Islet of Langerhans (tissue), 1 donor: Measurements from ENCODE around the gene ZNF415.
"Not testable (repeated sequence)": the region's sequence is repeated elsewhere in the genome, so short reads cannot be mapped to it uniquely, and the experiment has no call there.

ENCODE experiments used
- FAIRE-seq: peaks from one replicate; lab custom pipeline; 2011; peaks lifted over from hg19 to GRCh38; lab: Jason Lieb, UNC

The ZNF415 gene

DNA sequence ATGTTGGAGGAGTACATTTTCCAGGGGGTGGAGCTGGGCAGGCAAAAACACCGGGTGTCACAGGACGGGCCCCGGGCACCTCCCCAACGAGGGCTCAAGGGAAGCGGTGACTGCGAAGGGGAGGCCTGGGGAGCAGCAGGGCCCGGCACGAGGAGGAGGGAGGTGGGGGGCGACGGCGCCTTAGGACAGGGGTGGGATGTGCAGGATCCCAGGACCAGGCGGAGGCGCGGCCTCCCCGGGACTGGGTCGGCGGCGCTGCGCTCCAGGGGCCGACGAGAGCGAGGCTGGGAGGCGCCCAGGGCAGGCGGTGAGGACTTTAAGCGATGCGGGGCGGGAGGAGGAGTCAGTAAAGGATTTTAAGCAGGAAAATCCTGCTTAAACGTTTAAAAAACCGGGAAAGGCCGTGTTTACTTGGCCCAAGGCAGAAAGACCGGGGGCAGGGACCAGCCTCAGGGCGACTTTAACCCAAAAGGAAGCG is 29.9 kb downstream of the ZNF415 start:
- no peak for FAIRE-seq

DNA sequence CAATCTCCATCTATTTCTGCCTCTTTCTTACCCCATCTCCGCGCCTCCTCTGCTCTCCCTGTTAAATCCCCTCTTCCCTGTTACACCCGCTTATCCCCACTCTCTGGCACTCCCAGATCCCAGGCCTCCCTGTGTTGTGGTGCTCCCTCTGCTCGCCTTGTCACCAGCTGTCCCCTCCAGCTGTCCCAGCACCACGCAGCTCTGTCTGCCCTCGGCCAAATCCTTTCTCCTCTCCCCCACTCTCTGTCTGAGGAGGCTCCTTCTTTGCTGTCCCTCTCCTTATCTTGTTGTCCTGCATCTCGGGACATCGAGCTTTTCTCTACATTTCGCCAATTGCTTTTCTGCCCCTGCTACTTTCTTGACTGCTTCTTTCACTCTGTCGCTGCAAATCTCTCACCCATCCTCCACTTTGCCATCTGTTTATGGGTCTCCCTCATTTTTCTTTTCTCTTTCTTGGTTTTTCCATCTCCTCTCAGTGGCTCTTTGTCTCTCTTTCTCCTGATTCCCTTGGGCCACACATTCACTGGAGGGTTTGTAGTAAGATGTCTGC is 30.4 kb downstream of the ZNF415 start:
- no peak for FAIRE-seq

DNA sequence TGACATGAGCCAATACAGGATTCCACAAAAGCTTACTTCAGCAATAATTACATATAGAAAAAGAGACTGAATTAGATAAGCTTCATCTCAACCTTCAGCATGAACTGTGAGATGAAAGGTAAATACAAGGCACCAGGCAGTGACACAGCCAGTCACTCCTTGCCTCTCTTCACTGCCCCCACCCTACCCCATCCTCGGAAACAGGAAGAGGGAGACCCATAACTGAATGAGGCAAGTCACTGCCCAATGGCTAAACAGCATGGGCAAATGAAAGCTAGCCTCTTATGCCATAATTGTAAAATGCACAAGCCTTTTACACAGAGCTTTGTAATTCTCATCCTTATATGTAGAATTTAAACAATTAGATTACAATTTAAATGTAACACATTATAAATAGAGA is 31.2 kb downstream of the ZNF415 start:
- no peak for FAIRE-seq

DNA sequence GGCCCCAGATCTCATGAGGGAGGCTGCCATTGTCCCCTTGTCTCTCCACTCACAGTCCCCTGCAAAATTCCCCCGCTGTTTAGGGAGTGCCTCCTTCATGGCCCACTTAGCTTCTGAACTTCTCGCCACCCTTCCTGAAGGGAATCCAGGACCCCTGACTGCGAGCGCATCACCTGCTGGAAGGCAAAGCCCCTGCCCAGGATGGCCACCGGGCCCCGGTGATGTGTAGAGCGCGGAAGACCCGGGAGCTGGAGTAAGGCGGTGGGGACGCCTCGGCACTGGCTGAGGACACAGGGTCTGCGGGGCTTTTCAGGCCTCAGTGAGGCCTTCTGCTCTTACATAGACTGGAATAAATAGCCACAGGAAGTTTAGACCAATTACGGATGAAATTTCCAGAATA is 34.1 kb downstream of the ZNF415 start:
- FAIRE-seq, result not testable (repeated sequence)

DNA sequence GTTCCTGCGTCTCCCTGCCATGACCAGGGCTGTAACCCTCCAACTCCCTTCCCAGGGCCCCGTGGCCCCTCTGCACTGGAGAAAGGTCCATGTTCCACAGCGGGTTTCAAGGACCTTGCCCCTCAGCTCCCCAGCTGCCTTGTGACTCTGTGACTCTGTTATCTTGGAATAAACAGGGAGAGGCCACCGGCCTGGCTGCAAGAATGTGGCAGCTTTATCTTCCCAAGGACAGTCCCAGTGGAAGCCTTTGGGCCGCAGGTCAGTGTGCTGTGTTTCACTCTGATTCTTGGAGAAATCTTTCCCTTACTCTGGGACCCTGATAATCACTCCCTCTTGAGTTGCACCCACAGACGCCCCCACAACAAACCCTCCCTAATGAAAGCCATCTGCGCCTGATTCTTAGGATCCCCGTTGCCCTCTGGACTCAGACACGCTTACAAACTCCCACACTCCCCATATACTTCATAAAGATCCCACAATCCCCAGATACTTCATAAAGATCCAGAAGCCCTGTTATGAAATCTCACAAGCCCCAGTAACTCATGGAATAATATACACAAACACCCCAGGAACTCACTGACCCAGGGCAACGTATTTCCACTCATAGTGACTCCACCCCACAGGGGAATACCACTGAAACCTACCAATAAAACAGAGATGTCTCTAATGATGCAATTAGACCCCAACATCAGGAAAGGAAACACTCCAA is 35.6 kb downstream of the ZNF415 start:
- FAIRE-seq, result not testable (repeated sequence)

DNA sequence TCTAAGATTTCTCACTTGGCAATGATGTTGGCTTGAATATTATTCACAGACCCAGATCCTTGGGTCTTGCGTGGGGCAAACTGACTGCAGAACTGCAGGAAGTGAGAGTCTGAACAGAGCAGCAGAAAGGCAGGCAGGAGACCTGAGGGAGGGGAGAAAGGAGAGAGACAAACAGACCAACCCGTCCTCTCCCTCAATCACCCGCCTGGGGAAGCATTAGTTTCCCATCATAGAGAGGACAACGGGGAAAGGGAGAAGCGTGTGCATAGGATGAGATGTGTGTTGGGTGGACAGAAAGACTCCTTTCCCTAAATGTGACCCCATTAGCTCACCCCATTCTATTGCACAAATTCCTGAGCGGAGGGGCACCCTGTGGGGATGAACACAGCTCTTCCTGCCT is 36.1 kb downstream of the ZNF415 start:
- not testable (repeated sequence) for FAIRE-seq

DNA sequence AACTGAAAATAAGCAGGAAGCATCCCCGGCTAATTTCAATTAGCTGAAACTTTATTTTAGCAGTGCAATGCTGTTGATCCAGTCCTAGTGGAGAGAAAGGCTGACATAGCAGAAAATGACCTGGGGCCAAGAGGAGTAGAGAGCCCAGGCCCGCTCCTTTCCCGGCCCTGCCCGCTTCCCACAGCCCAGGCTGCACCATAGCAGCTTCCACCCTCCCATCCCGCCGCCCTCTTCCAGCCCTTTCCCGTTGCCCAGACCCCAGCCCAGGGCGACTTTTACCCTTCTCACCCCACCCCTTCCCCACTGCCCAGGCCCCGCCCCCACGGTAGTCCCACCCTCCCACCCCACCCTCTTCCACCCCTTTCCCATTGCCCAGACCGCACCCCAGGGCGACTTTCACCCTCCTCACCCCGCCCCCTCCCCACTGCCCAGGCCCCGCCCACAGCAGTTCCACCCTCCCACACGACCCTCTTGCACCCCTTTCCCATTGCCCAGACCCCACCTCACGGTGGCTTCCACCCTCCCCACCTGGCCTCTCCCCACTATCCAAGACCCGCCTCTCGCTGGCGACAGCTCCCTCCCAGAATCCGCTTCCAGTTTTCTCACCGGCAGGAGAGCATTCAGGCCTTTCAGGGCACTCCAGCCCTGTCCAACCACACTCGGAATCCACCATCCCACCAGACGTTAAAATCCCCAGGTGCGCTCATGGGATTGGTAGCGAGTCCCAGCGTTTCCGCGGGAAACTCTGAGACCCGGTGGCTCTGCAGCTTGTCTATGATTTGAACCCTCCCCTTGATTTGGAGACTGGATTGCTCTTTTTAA is 37.7 kb downstream of the ZNF415 start:
- FAIRE-seq, result no peak

DNA sequence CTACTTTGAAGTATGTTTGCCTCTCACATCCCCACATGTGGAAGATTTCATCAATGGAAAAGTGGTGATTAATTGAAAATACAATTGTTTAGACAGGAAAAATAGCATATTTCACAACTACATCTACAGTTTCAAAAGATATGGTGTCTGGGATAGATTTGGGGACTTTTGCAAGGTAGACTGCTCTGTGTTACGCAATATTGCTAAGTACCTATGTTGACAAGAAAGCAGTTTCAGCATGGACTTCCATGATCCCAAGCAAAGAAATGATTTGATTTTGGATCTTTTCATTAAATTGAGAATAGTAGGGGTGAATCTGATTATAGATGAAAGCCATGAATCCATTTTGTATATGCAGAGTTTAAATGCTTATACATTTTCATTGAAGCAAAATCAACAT is 40.0 kb downstream of the ZNF415 start:
- FAIRE-seq, result no peak

DNA sequence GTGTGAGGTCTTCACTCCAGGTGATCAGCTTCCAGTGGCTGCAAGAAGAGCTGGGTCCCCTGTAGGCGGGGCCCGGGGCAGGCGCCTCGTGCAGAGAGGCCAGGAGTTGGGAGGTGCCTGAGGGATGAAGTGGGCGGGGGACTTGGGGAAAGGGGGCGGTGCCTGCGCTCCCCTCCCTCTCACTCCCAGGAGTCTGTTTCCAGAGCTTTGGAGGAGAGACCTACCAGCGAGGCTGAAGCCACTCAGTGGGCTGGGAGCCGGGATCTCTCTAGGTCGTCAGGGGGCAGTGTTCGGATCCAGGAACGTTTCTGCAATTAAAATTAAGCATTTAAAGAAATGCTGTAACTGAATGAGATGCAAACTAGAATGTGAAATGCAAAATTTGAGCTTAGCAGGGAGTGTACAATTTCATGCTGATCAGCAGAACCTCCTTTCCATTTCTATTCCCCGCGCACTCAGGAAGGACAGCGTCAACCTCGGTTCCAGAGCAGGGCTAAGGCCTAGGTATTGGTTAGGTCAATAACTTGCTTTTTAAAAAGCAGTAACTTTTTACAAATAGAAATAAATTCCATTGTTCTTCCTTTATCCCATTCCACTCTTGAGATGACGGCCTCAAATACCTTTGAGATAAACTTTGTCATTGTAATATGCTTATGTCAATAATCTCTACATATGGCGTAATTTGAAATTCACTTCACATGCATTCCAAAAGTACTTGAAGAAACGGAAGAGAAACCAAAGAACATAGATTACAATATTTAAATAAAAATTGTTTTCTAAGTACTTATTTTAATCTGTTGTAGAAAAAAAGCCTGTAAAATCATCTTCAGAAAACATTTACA is 41.1 kb downstream of the ZNF415 start:
- no peak for FAIRE-seq

DNA sequence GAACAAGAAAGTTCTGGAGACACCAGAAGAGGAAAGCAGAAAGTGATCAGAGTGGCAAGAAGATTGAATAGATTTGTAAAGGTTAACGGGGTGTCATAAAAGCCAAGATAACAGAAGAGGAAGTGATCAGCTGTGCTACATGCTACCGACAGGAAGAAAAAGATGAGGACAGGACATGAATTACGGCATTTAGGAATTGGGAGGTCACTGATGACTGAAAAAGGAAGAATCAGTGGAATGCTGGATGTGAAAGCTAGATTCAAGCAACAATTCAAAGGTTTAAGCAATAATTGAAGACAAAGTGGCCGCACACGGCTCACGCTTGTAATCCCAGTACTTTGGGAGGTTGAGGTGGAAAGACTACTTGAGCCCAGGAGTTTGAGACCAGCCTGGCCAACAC is 44.6 kb downstream of the ZNF415 start:
- no peak for FAIRE-seq

DNA sequence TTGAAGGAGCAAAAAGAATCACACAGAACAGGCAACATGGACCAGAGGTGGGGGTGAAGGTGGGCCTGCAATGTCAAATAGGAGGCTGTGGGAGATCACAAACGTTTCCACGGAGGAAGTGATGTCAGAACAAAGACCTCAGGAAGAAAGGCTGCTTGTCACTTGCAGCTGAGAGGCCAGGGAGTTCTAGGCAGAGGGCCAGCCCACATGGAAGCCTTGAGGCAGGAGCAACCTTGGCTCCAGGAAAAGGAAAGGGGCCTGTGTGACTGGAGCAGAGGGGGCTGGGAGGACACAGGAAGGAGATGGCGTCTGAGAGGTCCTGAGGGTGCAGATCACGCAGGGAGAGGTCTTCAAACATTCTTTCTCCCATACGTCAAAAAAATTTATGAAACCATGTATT is 45.8 kb downstream of the ZNF415 start:
- no peak for FAIRE-seq

DNA sequence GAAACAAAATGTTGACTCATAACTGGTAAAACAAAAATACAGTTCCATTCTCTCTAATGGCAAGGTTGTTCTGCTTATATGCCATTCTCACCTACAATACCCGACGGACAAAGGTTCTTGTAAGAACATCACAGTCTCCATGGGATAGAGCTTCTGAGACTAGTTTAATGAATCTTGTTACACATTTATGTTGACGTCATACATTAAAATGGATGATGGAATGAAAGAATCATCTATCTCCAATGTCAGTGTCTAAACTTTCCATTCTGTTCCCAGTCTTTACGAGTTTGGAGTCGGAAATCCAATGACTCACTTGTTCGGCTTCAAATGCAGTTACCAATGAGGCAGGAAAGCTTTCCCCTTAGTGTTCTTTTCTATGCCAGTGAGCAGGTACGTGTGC is 47.2 kb downstream of the ZNF415 start:
- no peak for FAIRE-seq

DNA sequence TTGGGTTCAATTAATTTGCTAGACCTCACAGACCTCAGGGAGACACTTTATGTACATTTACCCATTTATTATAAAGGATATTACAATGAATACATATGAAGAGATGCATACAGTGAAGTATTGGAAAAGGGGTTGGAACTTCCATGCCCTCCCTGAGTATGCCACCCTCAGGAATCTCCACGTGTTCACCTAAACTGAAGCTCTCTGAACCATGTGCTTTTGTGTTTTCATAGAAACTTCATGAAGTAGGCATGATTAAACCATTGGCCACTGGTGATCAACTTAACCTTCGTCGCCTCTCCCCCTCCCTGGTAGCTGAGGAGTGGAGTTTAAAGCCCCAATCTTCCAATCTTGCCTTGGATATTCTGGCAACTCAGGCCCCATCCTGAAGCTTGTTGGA is 49.8 kb downstream of the ZNF415 start:
- no peak for FAIRE-seq

DNA sequence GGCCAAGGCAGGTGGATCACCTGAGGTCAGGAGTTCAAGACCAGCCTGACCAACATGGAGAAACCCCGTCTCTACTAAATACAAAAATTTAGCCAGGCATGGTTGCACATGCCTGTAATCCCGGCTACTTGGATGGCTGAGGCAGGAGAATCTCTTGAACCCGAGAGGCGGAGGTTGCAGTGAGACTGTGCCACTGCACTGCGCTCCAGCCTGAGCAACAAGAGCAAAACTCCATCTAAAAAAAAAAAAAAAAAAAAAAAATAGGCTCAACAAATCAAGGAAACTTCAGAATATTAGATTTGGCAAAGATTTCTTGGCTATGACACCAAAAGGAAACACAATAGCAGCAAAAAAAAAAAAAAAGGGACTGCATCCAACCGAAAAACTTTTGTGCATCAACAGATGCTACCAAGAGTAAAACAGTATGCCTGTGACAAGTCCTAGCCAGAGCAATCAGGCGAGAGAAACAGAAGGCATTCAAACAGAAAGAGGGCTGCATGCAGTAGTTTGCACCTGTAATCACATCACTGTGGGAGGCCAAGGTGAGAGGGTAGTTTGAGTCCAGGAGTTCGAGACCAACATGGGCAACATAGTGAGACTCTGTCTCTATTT is 53.3 kb downstream of the ZNF415 start:
- no peak for FAIRE-seq

DNA sequence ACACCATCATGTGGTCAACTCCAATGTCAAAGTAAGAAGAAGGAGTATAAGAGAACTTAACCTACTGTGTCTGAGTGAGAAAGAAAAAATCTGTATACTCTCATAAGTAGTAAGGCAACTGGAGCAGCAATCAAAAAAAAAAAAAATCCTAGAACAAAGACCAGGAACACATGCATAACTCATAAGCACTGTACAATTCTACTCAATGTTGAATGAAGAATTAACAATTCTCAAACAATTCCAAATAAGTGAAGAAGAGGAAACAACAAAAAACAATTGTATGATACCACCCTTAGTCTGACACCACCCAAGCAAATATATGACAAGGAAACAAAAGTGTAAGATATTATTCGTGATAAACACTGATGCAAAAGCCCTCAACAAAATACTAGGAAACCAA is 54.0 kb downstream of the ZNF415 start:
- FAIRE-seq, result no peak

DNA sequence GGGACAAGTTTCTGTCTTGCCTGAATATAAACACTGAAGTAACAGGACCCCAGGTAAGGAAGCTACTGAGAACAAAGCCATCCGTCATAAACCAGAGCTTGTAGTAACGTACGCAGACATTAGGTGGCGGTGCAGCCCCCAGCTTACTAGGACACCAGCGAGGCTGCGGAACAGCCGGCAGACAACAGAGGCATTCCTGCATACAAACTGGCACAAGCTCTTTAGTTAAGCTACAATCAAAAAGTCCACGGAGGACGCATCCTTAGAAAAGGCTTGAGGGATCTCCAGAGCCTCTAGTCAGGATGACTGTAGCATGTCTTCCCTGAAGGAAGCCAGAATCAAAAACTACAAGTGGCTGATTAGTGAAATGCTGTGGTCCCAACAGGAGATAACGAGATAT is 55.7 kb downstream of the ZNF415 start:
- FAIRE-seq, result no peak

DNA sequence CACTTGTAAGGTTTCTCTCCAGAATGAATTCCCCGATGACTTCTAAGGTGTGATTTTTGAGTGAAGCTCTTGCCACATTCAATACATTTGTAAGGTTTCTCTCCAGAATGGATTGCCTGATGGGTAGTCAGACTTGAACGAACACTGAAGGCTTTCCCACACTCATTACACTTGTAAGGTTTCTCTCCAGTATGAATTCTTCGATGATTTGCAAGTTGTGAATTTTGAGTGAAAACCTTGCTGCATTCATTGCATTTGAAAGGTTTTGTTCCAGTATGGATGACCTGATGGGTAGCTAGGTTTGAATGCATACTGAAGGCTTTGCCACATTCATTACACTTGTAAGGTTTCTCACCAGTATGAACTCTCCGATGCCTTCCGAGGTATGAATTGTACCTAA is 63.9 kb downstream of the ZNF415 start:
- no peak for FAIRE-seq

DNA sequence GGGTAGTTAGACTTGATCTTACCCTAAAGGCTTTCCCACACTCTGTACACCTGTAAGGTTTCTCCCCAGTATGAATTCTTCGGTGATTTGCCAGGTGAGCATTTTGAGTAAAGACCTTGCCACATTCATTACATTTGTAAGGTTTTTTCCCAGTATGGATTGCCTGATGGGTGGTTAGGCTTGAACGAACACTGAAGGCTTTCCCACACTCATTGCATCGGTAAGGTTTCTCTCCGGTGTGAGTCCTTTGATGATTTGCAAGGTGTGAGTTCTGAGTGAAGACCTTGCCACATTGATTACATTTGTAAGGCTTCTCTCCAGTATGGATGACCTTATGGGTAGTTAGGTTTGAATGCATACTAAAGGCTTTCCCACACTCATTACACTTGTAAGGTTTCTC is 64.5 kb downstream of the ZNF415 start:
- FAIRE-seq, result no peak

DNA sequence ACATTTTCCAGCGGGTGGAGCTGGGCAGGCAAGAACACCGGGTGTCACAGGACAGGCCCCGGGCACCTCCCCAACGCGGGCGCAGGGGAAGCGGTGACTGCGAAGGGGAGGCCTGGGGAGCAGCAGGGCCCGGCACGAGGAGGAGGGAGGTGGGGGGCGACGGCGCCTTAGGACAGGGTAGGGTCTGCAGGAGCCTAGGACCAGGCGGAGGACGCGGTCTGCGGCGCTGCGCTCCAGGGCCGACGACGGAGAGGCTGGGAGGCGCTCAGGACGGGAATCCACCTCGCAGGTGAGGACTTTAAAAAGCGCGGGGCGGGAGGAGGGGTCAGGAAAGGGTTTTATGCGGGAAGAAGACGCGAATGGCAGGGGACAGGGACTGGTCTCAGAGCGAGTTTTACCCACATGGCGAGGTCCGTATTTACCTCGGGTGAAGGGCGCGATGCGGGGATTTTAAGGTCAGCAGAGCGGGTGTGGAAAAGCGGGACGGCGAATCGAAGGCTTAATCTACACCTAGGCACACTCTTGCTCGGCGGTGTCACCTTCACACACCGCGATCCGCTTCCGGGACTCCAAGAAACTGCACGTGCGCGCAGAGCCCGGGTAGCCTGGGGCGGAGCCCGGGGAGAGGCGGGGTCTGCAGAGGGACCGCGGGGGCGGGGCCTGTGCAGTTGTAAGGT is 74.7 kb downstream of the ZNF415 start:
- FAIRE-seq, result no peak
